KMS-11 (cell line): Measurements from ENCODE around the gene SERPING1.
A peak's percentile ranks its signal among the peaks of the same experiment; 100 is the strongest.

Experiments used
- H2AFZ ChIP-seq: fragments of 200-600 bp; sonication (generic); 2 replicates; pipeline ENCODE4 v1.6.1; 2016; ENCODE audit warnings: antibody characterized with exemption, mixed run types, low read depth
- H3K27ac ChIP-seq: fragments of 200-600 bp; sonication (generic); 2 replicates; pipeline ENCODE4 v1.6.1; 2016; ENCODE audit warnings: mild to moderate bottlenecking, mixed run types
- H3K27me3 ChIP-seq: fragments of 200-600 bp; sonication (generic); 2 replicates; pipeline ENCODE4 v1.6.1; 2017; ENCODE audit warnings: mild to moderate bottlenecking, low read depth, mixed run types, moderate library complexity; ENCODE audit not compliant: insufficient read depth
- H3K36me3 ChIP-seq: fragments of 200-600 bp; sonication (generic); 2 replicates; pipeline ENCODE4 v1.6.1; 2017; ENCODE audit warnings: mild to moderate bottlenecking, mixed run types; ENCODE audit not compliant: insufficient read depth
- H3K4me1 ChIP-seq: fragments of 200-600 bp; sonication (generic); 2 replicates; pipeline ENCODE4 v1.6.1; 2016; ENCODE audit warnings: mild to moderate bottlenecking, low read depth, mixed run types; ENCODE audit not compliant: poor library complexity, severe bottlenecking
- H3K4me2 ChIP-seq: fragments of 200-600 bp; sonication (generic); 2 replicates; pipeline ENCODE4 v1.7.0; 2016; ENCODE audit warnings: mild to moderate bottlenecking, mixed run types
- H3K4me3 ChIP-seq: fragments of 200-600 bp; sonication (generic); IDR thresholded peaks from 2 replicates; pipeline ENCODE4 v1.6.1; 2017; ENCODE audit warnings: low read depth, low read length, mixed read lengths; ENCODE audit not compliant: insufficient read depth
- H3K79me2 ChIP-seq: fragments of 200-600 bp; sonication (generic); 2 replicates; pipeline ENCODE4 v1.6.1; 2016; ENCODE audit warnings: low read depth, mixed run types; ENCODE audit not compliant: insufficient read depth
- H3K9ac ChIP-seq: fragments of 200-600 bp; sonication (generic); 2 replicates; pipeline ENCODE4 v1.6.1; 2016; ENCODE audit warnings: mild to moderate bottlenecking, mixed run types
- H4K20me1 ChIP-seq: fragments of 200-600 bp; sonication (generic); 2 replicates; pipeline ENCODE4 v1.6.1; 2016; ENCODE audit warnings: mild to moderate bottlenecking, mixed run types; ENCODE audit not compliant: insufficient read depth
- TF ChIP-seq, protein P1 (sequence below): fragments of 200-600 bp; sonication (generic); conservative IDR thresholded peaks from 2 replicates; pipeline ENCODE4 v1.6.1; 2017; ENCODE audit warnings: low read depth, mild to moderate bottlenecking, antibody characterized with exemption, low read length, moderate library complexity, mixed read lengths

SERPING1 gene

DNA sequence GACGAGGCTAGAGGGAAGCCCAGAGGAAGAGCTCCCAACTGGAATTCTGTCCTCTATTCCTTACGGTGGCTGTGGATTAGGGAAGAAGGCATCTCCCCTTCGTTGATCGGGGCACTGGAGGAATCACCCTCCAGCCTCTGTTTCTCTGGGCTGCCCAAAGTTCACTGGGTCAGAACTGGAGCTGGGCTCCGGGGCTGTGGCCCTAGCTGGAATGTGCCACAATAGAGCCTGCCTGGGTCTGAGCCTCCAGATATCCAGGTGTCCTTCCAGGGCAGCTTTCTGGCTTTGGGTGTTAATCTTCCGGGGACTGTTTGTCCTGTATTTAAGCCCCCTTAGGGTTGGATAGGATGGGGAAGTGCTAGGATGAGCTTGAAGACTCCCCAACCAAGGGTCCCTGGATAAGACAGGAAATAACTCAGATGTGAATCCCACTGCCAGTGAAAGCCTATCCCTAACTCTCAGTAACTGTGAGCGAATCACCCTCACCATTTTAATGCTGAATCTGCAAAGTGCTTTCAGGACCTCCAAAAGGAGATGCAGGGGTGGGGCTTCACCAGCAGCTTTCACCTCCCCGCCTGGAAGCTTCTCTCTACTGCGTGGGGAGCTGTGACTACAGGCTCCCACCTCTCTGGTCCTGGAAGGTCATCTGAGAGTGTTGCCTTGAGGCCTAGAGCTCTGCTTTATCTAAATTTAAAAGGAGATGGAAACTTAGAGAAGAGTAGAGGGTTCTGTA, 42.7 kb downstream of the SERPING1 start:
- TF ChIP-seq, protein P1, sequence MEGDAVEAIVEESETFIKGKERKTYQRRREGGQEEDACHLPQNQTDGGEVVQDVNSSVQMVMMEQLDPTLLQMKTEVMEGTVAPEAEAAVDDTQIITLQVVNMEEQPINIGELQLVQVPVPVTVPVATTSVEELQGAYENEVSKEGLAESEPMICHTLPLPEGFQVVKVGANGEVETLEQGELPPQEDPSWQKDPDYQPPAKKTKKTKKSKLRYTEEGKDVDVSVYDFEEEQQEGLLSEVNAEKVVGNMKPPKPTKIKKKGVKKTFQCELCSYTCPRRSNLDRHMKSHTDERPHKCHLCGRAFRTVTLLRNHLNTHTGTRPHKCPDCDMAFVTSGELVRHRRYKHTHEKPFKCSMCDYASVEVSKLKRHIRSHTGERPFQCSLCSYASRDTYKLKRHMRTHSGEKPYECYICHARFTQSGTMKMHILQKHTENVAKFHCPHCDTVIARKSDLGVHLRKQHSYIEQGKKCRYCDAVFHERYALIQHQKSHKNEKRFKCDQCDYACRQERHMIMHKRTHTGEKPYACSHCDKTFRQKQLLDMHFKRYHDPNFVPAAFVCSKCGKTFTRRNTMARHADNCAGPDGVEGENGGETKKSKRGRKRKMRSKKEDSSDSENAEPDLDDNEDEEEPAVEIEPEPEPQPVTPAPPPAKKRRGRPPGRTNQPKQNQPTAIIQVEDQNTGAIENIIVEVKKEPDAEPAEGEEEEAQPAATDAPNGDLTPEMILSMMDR = no peak
- no peaks in the 10 kb centered on the region for H3K4me1 ChIP-seq
- H3K36me3 ChIP-seq = no peaks in the 10 kb centered on the region
- peaks cover 2% of the 10 kb centered on the region; the same call in 1 of the 2 replicates for H3K27me3 ChIP-seq
- H3K4me2 ChIP-seq = no peak overlapping the region
- H2AFZ ChIP-seq = no peak overlapping the region
- H3K27ac ChIP-seq = no peak overlapping the region
- no peaks in the 10 kb centered on the region for H3K79me2 ChIP-seq
- no peak overlapping the region for H3K4me3 ChIP-seq
- no peaks in the 10 kb centered on the region for H4K20me1 ChIP-seq
- no peak overlapping the region for H3K9ac ChIP-seq

DNA sequence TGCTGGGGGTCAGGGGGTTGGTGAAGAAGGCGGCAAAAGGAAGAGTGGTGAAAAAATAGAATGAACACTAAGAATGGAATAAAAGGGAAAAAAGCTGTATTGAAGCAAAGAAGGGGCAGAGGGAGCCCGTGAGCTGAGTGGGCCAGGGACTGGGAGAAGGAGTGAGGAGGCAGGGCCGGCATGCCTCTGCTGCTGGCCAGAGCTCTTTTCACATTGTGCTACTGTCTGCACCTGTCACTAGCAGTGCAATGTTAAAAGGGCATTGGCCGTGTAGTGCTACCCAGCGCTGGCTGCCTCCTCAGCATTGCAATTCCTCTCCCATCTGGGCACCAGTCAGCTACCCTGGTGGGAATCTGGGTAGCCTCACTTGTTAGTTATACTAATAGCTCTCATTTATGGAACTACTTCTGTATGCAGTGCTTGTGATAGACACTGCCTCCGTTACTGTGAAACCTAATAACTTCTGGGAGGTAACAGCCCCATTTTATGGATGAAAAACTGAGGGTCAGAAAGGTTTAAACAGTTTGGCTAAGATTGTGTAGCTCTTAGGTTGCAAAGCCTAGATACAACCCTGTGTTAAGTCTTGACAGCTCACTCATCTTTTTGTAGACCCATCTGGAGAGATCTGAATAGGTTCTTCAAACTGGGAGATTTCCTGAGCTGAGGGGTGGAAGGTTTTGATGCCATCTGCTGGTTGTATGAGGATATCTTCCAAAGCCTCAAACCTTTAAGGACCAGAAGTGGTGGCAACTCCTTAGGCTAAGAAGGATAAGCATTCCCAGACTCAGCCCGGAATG, 43.7 kb downstream of the SERPING1 start:
- H3K79me2 ChIP-seq = no peaks in the 10 kb centered on the region

DNA sequence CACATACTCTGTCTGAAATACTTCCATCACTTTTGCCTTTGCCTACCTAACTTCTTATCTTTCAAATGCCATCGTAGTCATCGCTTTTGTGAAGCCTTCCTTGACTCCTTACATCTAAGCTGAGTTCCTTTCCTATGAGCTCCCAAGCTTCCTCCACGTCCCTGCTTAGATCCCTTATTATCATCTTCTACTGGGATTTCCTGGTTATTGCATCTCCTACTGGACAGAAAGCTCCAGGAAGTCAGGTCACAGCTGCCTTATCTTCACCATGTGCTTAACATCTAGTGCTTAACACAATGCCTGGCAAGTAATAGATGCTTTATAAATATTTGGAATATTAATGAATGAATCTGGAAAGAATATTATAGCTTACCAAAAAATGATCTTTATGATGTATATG, 46.3 kb downstream of the SERPING1 start:
- Histone ChIP-seq H3K4me3 (no peak overlapping the region), H3K36me3 (no peaks in the 10 kb centered on the region), H3K4me2 (no peak overlapping the region), H3K27me3 (peaks cover 22% of the 10 kb centered on the region), H3K79me2 (no peaks in the 10 kb centered on the region), H3K9ac (no peak overlapping the region), H2AFZ (no peak overlapping the region), H4K20me1 (no peaks in the 10 kb centered on the region), H3K4me1 (no peaks in the 10 kb centered on the region), H3K27ac (no peak overlapping the region)
- TF ChIP-seq, protein P1 = no peak

More for the DNA sequence above, 43.7 kb downstream of the SERPING1 start:
- peaks cover 3% of the 10 kb centered on the region for H3K27me3 ChIP-seq
- no peak overlapping the region for H3K27ac ChIP-seq
- TF ChIP-seq, protein P1 = peak; percentile 57
- no peaks in the 10 kb centered on the region for H4K20me1 ChIP-seq
- no peak overlapping the region for H3K4me2 ChIP-seq
- H3K9ac ChIP-seq = no peak overlapping the region
- no peak overlapping the region for H3K4me3 ChIP-seq
- H3K4me1 ChIP-seq = no peaks in the 10 kb centered on the region
- no peak overlapping the region for H2AFZ ChIP-seq
- H3K36me3 ChIP-seq = no peaks in the 10 kb centered on the region

DNA sequence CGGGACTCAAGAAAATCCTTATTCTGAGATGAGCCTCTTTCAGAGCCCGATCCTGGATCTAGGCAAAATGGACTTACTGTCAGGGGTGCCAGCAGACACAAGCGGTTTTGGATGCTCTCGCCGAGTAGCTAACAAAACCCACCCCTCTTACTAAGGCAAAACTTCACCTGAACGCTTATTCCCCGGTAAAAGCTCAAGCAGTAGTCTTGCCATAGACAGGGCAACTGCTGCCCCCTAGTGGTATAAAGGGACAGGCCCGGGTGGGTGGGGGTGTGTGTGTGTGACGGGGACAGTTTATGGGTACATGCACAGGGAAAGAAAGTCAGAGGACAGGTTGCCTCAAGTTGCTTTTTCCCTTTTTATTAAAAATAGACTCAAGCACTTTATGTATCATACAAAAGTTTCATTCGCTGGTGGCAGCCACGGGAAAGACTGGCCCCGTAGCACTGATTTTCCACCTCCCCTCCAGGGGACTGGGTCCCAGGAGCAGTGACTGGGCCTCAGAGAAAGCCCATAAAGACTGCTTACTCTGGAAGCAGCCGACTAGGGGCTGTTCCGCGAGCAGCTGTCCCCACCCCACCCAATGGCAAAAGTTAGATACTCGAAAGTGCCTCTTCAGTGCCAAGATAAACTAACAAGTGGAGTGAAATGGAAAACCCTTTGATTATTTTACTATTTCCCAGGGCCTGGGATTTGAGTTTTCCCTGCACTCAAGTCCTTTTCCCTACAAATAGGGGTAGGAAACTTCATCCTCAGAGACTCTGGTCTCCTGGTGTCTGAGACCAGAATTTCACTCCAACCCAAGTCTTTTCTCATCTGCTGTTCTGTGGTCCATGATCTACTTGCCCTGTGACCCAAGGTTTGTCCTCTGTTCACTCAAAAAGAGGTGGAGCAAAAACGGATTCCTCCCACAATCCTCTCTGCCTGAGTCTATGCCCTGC, 47.5 kb downstream of the SERPING1 start:
- no peak overlapping the region for H3K9ac ChIP-seq
- no peak overlapping the region for H3K4me3 ChIP-seq
- no peaks in the 10 kb centered on the region for H4K20me1 ChIP-seq
- H3K4me1 ChIP-seq = no peaks in the 10 kb centered on the region
- H3K4me2 ChIP-seq = no peak overlapping the region
- H3K27ac ChIP-seq = no peak overlapping the region
- TF ChIP-seq, protein P1 = peak; percentile 84
- no peaks in the 10 kb centered on the region for H3K36me3 ChIP-seq
- no peak overlapping the region; the same call in 1 of the 2 replicates for H2AFZ ChIP-seq
- H3K79me2 ChIP-seq = no peaks in the 10 kb centered on the region
- peaks cover 27% of the 10 kb centered on the region for H3K27me3 ChIP-seq
